HG03432 (cell line): ENCODE measurements around the gene GALNT15.

Experiments used
- ATAC-seq: cut with Tn5 transposase; IDR thresholded peaks from one replicate; pipeline ENCODE4 v1.9.1; 2021; ENCODE audit warnings: mild to moderate bottlenecking, moderate library complexity; ENCODE audit not compliant: unreplicated experiment

Gene GALNT15

GRCh38 chr3:16279010-16279801 lies 104.7 kb downstream of the GALNT15 start:
- ATAC-seq = no peak

- no peak for ATAC-seq
Observed at GRCh38 chr3:16280671-16281070, 106.2 kb downstream of the GALNT15 start.
